HAP-1 (cell line): ENCODE data around the gene KCTD5.

ENCODE experiments used
- DNase-seq, 2 experiments: peaks; one replicate each; pipeline ENCODE4 v3.0.0-alpha.2; 2016 to 2020; ENCODE audit warnings: low spot score in 2 of 2
- H3K27me3 ChIP-seq: fragments of 250-450 bp; sonication (Bioruptor Pico); 2 replicates; pipeline ENCODE4 v1.5.1; 2020; ENCODE audit warnings: low read depth, mild to moderate bottlenecking, moderate library complexity
- H3K36me3 ChIP-seq: fragments of 250-450 bp; sonication (Bioruptor Pico); replicated peaks from 2 replicates; pipeline ENCODE4 v1.5.1; 2020; ENCODE audit warnings: mild to moderate bottlenecking
- H3K4me1 ChIP-seq: fragments of 250-450 bp; sonication (Bioruptor Pico); 2 replicates; pipeline ENCODE4 v1.5.1; 2020; ENCODE audit warnings: mild to moderate bottlenecking
- H3K4me3 ChIP-seq: fragments of 250-450 bp; sonication (Bioruptor Pico); 2 replicates; pipeline ENCODE4 v1.5.1; 2020; ENCODE audit warnings: mild to moderate bottlenecking, moderate library complexity
- H3K9me3 ChIP-seq: fragments of 250-450 bp; sonication (Bioruptor Pico); 2 replicates; pipeline ENCODE4 v1.5.1; 2020; ENCODE audit warnings: mild to moderate bottlenecking, moderate library complexity
- in situ Hi-C: fragments of 300-500 bp; cut with MboI; formaldehyde crosslinking; loops from 3 replicates; pipeline ENCODE4 v1.14.3; 2020; ENCODE audit warnings: low sequenced_read_pairs, inconsistent platforms, mixed read lengths

KCTD5 gene

GRCh38 chr16:2697401-2697948, 15.2 kb downstream of the KCTD5 start:
- Histone ChIP-seq H3K4me3 (no peak overlapping the region), H3K4me1 (no peaks in the 10 kb centered on the region), H3K36me3 (peaks cover 30% of the 10 kb centered on the region), H3K27me3 (no peaks in the 10 kb centered on the region), H3K9me3 (no peaks in the 10 kb centered on the region)
- no peak for DNase-seq
- in situ Hi-C loops: no loop called here

DNA sequence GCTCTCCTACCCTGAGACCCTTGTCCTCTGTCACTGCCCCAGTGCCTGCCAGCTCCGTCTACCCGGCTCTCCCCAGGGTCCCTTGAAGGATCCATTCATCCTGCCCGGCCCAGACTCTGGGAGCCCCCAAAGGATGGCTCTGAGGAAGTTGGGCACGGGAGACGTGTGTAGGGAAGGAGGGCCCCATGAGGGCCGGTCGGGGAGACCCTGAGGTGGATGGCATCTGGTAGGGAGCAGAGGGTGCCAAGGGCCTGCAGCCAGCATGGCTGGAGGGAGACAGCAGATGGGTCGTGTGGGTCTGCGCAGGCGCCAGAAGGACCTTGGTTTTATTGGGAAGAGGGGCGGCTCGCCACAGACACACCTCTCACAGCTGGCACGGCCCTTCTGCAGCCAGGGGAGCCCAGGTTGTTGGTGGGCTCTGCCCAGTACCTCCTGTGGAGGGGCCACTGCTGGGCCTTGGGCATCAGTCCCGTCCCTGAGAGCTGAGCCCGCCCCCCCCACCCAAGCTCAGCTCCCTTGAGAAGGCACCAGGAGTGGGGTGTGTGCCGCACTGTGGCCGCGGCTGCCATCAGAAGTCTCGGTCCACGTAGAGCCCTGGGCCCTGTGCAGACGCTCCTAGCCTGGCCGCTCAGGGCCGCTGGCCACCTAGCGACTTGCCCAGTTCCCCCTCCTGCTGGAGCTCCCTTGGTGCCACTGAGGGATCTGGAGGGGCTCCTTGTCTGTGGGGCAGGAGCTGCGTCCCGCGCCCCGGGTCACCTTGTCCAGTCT, 16.0 kb downstream of the KCTD5 start:
- Histone ChIP-seq H3K27me3 (no peaks in the 10 kb centered on the region), H3K9me3 (no peaks in the 10 kb centered on the region), H3K36me3 (peaks cover 36% of the 10 kb centered on the region), H3K4me3 (no peak overlapping the region), H3K4me1 (no peaks in the 10 kb centered on the region)
- no peak for DNase-seq
- in situ Hi-C loops: no loop called here

- no peak overlapping the region for H3K4me3 ChIP-seq
- in situ Hi-C loops: no loop called here
- H3K36me3 ChIP-seq: peaks cover 36% of the 10 kb centered on the region
Measured at GRCh38 chr16:2698965-2699750, 16.8 kb downstream of the KCTD5 start.

GRCh38 chr16:2699791-2700600, 17.7 kb downstream of the KCTD5 start:
- in situ Hi-C loops: no loop called here
- no peak for DNase-seq
- no peaks in the 10 kb centered on the region for H3K9me3 ChIP-seq
- H3K36me3 ChIP-seq: peaks cover 36% of the 10 kb centered on the region
- no peaks in the 10 kb centered on the region for H3K4me1 ChIP-seq
- H3K4me3 ChIP-seq: no peak overlapping the region
- H3K27me3 ChIP-seq: no peaks in the 10 kb centered on the region

More at GRCh38 chr16:2698965-2699750, 16.8 kb downstream of the KCTD5 start:
- Histone ChIP-seq H3K4me1 (no peaks in the 10 kb centered on the region), H3K9me3 (no peaks in the 10 kb centered on the region), H3K27me3 (no peaks in the 10 kb centered on the region)
- no peak for DNase-seq

DNA sequence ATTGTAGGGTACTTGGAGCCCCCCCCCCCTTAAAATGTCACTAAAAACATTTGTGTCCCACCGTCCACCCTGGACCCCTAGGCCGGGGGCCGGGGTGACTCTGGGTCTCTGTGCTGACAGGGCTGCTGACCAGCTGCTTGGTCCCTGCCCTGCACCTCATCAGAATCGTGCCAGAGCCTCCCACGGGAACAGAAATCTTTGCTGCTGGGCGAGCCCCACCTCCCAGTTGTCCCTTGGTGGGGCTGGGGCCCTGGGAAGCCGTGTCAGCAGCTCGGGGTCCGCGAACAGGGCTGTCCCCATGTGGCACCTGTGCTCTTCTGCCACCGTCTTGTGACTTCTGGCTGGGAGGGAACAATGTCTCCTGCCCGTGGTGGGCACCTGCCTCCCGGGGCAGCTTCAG, 18.5 kb downstream of the KCTD5 start:
- H3K4me1 ChIP-seq: no peaks in the 10 kb centered on the region
- in situ Hi-C loops: no loop called here
- no peaks in the 10 kb centered on the region for H3K27me3 ChIP-seq
- H3K9me3 ChIP-seq: no peaks in the 10 kb centered on the region
- no peak for DNase-seq
- H3K4me3 ChIP-seq: no peak overlapping the region
- H3K36me3 ChIP-seq: peaks cover 36% of the 10 kb centered on the region

DNA sequence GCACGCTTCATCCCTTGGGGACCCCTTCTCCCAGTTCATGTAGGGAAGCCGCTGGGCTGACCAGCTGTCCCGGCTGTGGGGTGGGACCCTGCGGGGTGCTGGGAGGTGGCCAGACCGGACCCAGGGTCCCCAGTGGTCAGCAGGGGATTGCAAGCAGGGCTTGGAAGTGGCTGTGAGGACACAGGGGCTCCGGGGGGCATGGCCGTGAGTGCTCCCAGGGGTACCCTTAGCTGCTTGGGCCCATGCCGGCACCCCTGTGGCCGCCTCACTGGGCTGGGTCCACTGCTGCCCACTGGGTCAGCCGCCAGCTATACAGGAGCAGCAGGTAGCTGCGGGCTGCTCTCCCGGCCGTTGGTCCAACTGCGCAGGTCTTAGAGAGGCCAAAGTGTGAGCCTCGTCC, 18.9 kb downstream of the KCTD5 start:
- no peak for DNase-seq
- no peaks in the 10 kb centered on the region for H3K4me1 ChIP-seq
- peaks cover 36% of the 10 kb centered on the region for H3K36me3 ChIP-seq
- in situ Hi-C loops: no loop called here
- no peaks in the 10 kb centered on the region for H3K27me3 ChIP-seq
- no peak overlapping the region for H3K4me3 ChIP-seq
- H3K9me3 ChIP-seq: no peaks in the 10 kb centered on the region

GRCh38 chr16:2701713-2702437, 19.6 kb downstream of the KCTD5 start:
- Histone ChIP-seq H3K36me3 (peaks cover 34% of the 10 kb centered on the region), H3K4me3 (no peak overlapping the region), H3K27me3 (no peaks in the 10 kb centered on the region), H3K4me1 (no peaks in the 10 kb centered on the region), H3K9me3 (no peaks in the 10 kb centered on the region)
- no peak for DNase-seq
- in situ Hi-C loops: no loop called here

DNA sequence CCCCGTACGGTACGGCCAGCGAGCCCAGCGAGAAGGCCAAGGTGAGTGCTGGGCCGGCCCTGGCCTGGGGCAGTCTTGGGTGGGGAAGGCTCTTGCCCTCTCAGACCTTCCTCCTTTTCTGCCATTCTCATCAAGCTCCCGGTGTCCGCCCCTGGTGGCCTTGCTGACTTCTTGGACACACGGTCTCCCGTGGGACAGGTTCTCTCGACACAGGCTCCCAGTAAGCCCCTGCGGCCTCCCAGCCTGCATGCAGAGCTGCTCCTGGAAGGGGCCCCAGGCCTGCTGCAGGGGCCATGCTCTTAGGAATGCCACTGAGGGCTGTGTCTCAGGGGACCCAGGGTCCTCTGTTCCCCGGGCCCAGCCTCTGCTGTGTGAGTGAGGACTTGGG, 20.1 kb downstream of the KCTD5 start:
- H3K36me3 ChIP-seq: peaks cover 33% of the 10 kb centered on the region
- H3K27me3 ChIP-seq: no peaks in the 10 kb centered on the region
- DNase-seq: no peak
- H3K4me3 ChIP-seq: no peak overlapping the region
- H3K9me3 ChIP-seq: no peaks in the 10 kb centered on the region
- in situ Hi-C loops: no loop called here
- H3K4me1 ChIP-seq: no peaks in the 10 kb centered on the region

DNA sequence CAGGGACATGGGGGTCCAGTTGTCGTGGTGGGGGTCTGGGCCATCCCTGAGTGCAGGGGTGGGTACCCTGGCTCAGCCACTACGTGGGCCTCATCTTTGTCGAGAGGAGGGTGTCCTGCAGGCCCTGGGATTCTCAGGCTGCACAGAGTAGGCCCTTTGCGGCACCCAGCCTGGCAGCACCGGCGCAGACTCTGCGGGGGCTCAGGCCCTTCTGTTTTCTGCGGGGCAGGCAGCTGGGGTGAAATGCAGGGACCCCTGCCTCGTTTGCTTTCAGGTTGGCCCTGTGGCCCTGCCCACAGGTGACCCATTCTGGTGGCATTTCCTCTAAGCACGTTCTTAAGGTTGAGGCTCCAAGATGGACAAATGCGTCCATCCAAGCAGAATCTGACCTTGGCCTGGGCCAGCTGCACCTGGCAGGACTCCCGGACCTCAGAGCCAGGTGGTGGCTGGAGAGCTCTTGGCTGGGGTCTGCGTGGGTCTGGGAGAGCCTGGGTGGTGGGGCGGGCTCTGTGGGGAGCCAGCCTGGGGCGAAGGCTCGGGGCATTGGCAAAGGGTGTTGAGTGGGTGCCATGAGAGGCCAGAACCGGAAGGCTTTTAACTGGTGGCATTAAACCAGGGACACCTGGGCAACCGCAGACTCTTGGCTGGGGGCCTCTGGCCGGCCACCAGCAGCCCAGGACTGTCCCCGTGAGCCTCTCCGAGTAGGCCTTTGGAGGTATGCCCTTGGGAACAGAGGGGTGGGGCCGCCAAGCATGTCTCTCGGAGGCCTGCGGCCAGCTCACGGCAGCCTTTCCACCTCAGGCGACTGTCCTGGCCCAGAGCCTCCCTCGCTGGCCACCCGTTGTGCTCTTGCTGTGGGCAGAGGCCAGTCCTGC, 20.8 kb downstream of the KCTD5 start:
- peaks cover 33% of the 10 kb centered on the region for H3K36me3 ChIP-seq
- no peaks in the 10 kb centered on the region for H3K9me3 ChIP-seq
- no peaks in the 10 kb centered on the region for H3K27me3 ChIP-seq
- no peak overlapping the region for H3K4me3 ChIP-seq
- in situ Hi-C loops: no loop called here
- no peaks in the 10 kb centered on the region for H3K4me1 ChIP-seq
- DNase-seq: no peak

DNA sequence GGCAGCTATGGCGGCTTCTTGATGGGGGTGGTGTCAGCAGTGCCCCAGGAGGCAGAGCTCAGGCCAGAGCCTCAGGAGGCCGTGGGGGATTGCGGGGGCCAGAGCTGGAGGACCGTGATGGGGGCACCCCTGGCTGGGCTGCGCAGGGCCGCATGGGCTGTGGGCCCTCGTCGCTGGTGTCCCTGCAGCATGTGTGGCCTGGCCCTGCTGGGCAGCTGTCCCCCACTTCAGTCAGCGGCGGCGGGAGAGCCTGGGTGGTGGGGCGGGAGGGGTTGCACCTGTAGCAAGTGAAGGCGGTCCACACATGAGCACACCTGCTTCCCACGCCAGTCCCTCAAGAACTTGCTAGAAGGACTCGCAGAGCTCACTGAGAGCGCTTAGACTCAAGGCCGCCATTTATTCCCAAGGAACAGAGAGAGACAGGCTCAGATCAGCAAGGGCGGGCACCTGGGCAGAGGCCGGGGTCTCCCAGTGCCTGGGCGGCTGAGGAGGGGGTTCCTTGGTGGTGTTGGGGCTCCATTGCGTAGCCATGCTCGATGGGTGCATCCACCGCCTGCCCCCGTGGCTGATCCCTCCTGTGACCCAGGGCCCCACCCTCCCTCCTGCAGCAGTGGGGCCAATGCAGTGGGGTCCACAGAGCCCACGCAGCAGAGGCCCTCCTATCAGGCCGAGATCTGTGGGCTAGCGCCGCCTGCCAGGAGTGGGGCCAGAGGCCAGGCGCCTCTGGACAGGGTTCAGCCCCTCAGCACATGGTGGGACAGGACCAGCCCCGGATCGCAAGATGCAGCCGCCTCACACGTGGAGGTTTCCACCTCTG, 22.1 kb downstream of the KCTD5 start:
- DNase-seq: no peak
- Histone ChIP-seq H3K27me3 (no peaks in the 10 kb centered on the region), H3K4me1 (no peaks in the 10 kb centered on the region), H3K36me3 (peaks cover 37% of the 10 kb centered on the region), H3K4me3 (no peak overlapping the region), H3K9me3 (no peaks in the 10 kb centered on the region)
- in situ Hi-C loops: no loop called here

DNA sequence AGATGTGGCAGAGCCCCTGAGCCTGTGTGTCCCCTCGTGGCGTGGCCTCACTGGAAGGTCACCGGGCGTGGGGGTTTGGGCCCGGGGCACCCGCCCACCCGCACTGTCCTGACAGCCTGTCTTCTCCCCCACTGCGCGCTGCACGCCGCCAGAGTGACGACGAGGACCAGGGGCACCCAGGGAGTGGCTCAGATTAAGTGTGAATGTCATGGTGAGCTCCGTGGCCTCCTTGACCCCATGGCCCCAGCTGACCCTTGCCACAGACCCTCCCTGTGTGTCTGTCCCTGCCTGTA, 22.6 kb downstream of the KCTD5 start:
- in situ Hi-C loops: no loop called here
- Histone ChIP-seq H3K27me3 (no peaks in the 10 kb centered on the region), H3K4me1 (no peaks in the 10 kb centered on the region), H3K36me3 (peaks cover 31% of the 10 kb centered on the region), H3K4me3 (no peak overlapping the region), H3K9me3 (no peaks in the 10 kb centered on the region)
- no peak for DNase-seq

DNA sequence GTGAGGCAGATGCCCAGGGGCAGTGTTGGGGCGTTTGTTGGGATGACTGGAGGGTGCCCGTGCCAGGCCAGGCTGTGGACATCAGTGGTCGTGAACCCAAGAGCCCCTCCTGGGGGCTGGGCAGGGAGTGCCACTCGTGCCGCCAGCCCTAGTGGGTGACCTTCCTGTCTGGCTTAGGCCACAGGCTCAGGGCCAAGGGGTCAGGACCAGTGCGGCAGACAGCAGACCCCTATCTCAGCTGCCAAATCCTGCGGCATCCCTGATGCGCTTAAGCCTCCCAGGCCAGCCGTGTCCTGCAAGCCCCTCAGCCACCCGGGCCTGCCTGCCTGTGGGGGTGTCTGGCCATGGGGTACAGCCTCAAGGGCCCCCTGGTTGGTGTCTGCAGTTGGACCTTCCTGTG, 23.0 kb downstream of the KCTD5 start:
- no peak for DNase-seq
- Histone ChIP-seq H3K9me3 (no peaks in the 10 kb centered on the region), H3K27me3 (no peaks in the 10 kb centered on the region), H3K4me3 (no peak overlapping the region), H3K36me3 (peaks cover 27% of the 10 kb centered on the region), H3K4me1 (no peaks in the 10 kb centered on the region)
- in situ Hi-C loops: no loop called here
